ENCODE results near the gene GNAI1. TPM values are rescaled to one million over a fixed set of nuclear protein-coding genes. Genes with fewer than 3 reads are reported as not detected.

GNAI1 gene
- total and polyA plus RNA-seq, 2 of the 13 experiments (the other 11 are each of a cell fraction or from before 2014, with no cell fraction given), result 3.5 to 5.7 TPM

- POLR2A ChIA-PET, result no interaction called here
- BruUV-seq (replicated peaks), result no TSS peak
- in situ Hi-C loops (cut with HindIII; ENCODE audit: extremely low pct_ligation_motif_present, low pct_unique_long_range_greater_than_20kb), result no loop called here
- Histone ChIP-seq H3K4me2 (ENCODE audit: low read depth, low read length) (no peak overlapping the region), H3K9ac (ENCODE audit: insufficient read depth, low read depth, low read length) (no peak overlapping the region), H2AFZ (ENCODE audit: low read length) (no peak overlapping the region), H3K79me2 (ENCODE audit: insufficient read depth, low read length) (no peaks in the 10 kb centered on the region), H3K9me3 (ENCODE audit: low read length) (no peaks in the 10 kb centered on the region), H3K4me1 (ENCODE audit: insufficient read depth, low read length) (no peaks in the 10 kb centered on the region), H4K20me1 (ENCODE audit: insufficient read depth, low read length) (no peaks in the 10 kb centered on the region), H3K27ac (ENCODE audit: extremely low read length, insufficient read depth, low read length) (no peak overlapping the region), H3K4me3 (replicated peaks in 1 of 3; ENCODE audit: insufficient read depth in 1 of 3, low read depth in 2 of 3, low read length in 3 of 3) (no peak overlapping the region), H3K36me3 (replicated peaks in 1 of 2; ENCODE audit: control insufficient read depth in 1 of 2, insufficient read depth in 2 of 2, low read length in 2 of 2) (no peaks in the 10 kb centered on the region), H3K27me3 (ENCODE audit: control insufficient read depth in 1 of 2, insufficient read depth in 2 of 2, low read length in 2 of 2) (no peaks in the 10 kb centered on the region)
- TF ChIP-seq KMT2B (CRISPR knock-in tag; IDR thresholded peaks at IDR 0.05) (no peak), ZNF101 (CRISPR knock-in tag; IDR thresholded peaks at IDR 0.05; ENCODE audit: borderline replicate concordance, low read depth) (no peak), SOX5 (CRISPR knock-in tag; IDR thresholded peaks at IDR 0.05; ENCODE audit: borderline replicate concordance) (no peak), SIN3A (IDR thresholded peaks at IDR 0.05; ENCODE audit: borderline replicate concordance, low read depth, low read length) (no peak), HMG20A (CRISPR knock-in tag; IDR thresholded peaks at IDR 0.05; ENCODE audit: borderline replicate concordance) (no peak), RBFOX2 (IDR thresholded peaks at IDR 0.05; ENCODE audit: low read depth, low read length) (no peak), ZNF562 (CRISPR knock-in tag; IDR thresholded peaks at IDR 0.05; ENCODE audit: borderline replicate concordance) (no peak), MED13 (CRISPR knock-in tag; IDR thresholded peaks at IDR 0.05) (no peak), NR1H2 (CRISPR knock-in tag; IDR thresholded peaks at IDR 0.05; ENCODE audit: borderline replicate concordance, low read depth) (no peak)
- TF ChIP-seq, protein P1, sequence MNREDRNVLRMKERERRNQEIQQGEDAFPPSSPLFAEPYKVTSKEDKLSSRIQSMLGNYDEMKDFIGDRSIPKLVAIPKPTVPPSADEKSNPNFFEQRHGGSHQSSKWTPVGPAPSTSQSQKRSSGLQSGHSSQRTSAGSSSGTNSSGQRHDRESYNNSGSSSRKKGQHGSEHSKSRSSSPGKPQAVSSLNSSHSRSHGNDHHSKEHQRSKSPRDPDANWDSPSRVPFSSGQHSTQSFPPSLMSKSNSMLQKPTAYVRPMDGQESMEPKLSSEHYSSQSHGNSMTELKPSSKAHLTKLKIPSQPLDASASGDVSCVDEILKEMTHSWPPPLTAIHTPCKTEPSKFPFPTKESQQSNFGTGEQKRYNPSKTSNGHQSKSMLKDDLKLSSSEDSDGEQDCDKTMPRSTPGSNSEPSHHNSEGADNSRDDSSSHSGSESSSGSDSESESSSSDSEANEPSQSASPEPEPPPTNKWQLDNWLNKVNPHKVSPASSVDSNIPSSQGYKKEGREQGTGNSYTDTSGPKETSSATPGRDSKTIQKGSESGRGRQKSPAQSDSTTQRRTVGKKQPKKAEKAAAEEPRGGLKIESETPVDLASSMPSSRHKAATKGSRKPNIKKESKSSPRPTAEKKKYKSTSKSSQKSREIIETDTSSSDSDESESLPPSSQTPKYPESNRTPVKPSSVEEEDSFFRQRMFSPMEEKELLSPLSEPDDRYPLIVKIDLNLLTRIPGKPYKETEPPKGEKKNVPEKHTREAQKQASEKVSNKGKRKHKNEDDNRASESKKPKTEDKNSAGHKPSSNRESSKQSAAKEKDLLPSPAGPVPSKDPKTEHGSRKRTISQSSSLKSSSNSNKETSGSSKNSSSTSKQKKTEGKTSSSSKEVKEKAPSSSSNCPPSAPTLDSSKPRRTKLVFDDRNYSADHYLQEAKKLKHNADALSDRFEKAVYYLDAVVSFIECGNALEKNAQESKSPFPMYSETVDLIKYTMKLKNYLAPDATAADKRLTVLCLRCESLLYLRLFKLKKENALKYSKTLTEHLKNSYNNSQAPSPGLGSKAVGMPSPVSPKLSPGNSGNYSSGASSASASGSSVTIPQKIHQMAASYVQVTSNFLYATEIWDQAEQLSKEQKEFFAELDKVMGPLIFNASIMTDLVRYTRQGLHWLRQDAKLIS (CRISPR knock-in tag; IDR thresholded peaks at IDR 0.05), result no peak
- TF ChIP-seq, protein P2, sequence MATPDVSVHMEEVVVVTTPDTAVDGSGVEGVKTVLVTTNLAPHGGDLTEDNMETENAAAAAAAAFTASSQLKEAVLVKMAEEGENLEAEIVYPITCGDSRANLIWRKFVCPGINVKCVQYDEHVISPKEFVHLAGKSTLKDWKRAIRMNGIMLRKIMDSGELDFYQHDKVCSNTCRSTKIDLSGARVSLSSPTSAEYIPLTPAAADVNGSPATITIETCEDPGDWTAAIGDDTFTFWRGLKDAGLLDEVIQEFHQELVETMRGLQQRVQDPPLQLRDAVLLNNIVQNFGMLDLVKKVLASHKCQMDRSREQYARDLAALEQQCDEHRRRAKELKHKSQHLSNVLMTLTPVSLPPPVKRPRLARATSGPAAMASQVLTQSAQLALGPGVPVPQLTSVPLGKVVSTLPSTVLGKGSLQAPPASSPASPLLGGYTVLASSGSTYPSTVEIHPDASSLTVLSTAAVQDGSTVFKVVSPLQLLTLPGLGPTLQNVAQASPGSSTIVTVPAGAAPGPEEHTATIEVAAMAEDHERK (CRISPR knock-in tag; IDR thresholded peaks at IDR 0.05; ENCODE audit: low read depth), result no peak
- intact Hi-C loops (cut with micrococcal nuclease; ENCODE audit: unreplicated experiment), result no loop called here
- no peak for FAIRE-seq
- 15% methylated on average over 1 of the region's 1 CpG for WGBS (ENCODE audit: low lambda C conversion rate)
- CTCF ChIA-PET (ENCODE audit: low intra/inter-chr PET ratio, low total read pairs), result no interaction called here
- DNase-seq (ENCODE audit: low spot score), result no peak
- ATAC-seq, result no peak
Measured at GRCh38 chr7:80255656-80256055, 121.0 kb downstream of the GNAI1 start.
